Vagina (tissue), 2 donors: ENCODE data around the gene MTHFD1. TPM values are rescaled to one million over a fixed set of nuclear protein-coding genes. Genes with fewer than 3 reads are reported as not detected.

Experiments
- DNase-seq, 2 donors: peaks; one replicate each; pipeline ENCODE4 v3.0.0-alpha.2; 2017; ENCODE audit errors: extremely low spot score in 2 of 2
- H3K27ac ChIP-seq: fragments of 200-600 bp; sonication (generic); one replicate; pipeline ENCODE4 v1.5.1; 2019
- H3K27me3 ChIP-seq: fragments of 200-600 bp; sonication (generic); one replicate; pipeline ENCODE4 v1.5.1; 2019
- H3K36me3 ChIP-seq, 2 donors: fragments of 200-600 bp; sonication (generic); one replicate each; pipeline ENCODE4 v1.5.1; 2017 to 2019
- H3K4me1 ChIP-seq: fragments of 200-600 bp; sonication (generic); one replicate; pipeline ENCODE4 v1.5.1; 2019
- H3K4me3 ChIP-seq, 2 donors: fragments of 200-600 bp; sonication (generic); 1 replicate in 1 of 2; 2 replicates in 1 of 2; pipeline ENCODE4 v1.5.1; 2016 to 2019
- H3K9me3 ChIP-seq: fragments of 200-600 bp; sonication (generic); one replicate; pipeline ENCODE4 v1.5.1; 2019
- POLR2A ChIP-seq, 2 donors: fragments of 450-650 bp; IDR thresholded peaks; one replicate each; pipeline ENCODE4 v1.6.1; 2017; ENCODE audit warnings: antibody characterized with exemption in 2 of 2, mild to moderate bottlenecking in 2 of 2, moderate library complexity in 2 of 2
- POLR2AphosphoS5 ChIP-seq, 2 donors: sonication (generic); formaldehyde crosslinking; IDR thresholded peaks; one replicate each; pipeline ENCODE4 v1.9.0; 2017; ENCODE audit warnings: antibody characterized with exemption in 2 of 2, mild to moderate bottlenecking in 2 of 2, low read depth in 1 of 2; ENCODE audit not compliant: insufficient read depth in 1 of 2
- intact Hi-C: fragments of 100-400 bp; cut with DNase I; formaldehyde crosslinking; loops from one replicate; pipeline ENCODE4 v1.15.1; 2023
- small RNA-seq: library from RNA; depleted of rRNA; stranded (forward); fragments of <200 nt; gene quantifications from one replicate; pipeline ENCODE3, GENCODE V24; 2016
- total RNA-seq: library from RNA; depleted of rRNA; stranded (reverse); fragments of >200 nt; gene quantifications from one replicate; pipeline ENCODE4 v1.2.3, GENCODE V29; 2016
- TF ChIP-seq, protein P1 (sequence below), 3 experiments: fragments of 450-650 bp in 2 of 3; fragments of 200-600 bp in 1 of 3; sonication (generic) in 1 of 3; IDR thresholded peaks; one replicate each; pipeline ENCODE4 v1.5.1; 2017 to 2019; ENCODE audit warnings: antibody characterized with exemption in 3 of 3, mild to moderate bottlenecking in 2 of 3, moderate library complexity in 2 of 3

The MTHFD1 gene
- total RNA-seq, 1 donor from 2014 or later = 40.3 TPM

DNA sequence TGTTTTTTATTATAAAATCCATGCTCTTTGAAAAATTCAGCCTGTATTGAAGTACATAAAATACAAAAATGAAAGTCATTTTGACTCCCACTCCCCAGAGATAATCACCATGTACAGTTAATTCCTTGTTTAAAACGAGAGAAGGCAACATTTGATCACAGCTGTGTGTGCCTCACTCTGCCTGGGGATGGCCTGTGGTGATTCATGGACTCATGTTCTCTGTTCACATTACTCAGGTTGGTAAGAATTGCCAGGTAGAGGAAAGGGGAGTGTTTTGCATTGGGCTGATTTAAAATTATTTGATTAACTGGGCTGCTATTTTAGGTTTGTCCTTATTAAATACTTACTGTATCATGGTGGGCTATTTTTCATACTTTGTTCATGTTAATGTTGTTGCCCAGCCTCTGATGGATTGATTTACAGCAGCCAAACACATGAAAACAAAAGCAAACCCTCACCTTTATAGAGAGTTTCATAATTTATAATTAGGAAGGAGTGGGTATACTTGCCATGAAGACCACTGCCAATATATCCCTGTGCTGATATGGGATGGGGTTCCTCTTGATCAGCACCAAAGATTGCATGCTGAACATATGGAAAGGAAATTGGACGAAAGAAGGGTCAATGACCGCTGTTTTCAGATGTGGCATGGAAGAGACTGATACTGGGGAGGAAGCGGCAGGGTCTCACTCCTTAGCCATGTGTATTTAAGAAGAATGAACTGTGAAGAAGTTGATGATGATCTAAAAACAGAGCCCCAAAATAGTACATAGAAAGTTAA, 119.4 kb downstream of the MTHFD1 start:
- Histone ChIP-seq H3K36me3 (no peaks in the 10 kb centered on the region), H3K9me3 (no peaks in the 10 kb centered on the region), H3K4me3 (no peak overlapping the region), H3K27me3 (no peaks in the 10 kb centered on the region), H3K27ac (peak overlapping the region; percentile 51), H3K4me1 (peaks cover 70% of the 10 kb centered on the region)
- no peak for DNase-seq
- intact Hi-C loops = no loop called here
- peak in 1 of 2 donors; percentile 33 for TF ChIP-seq POLR2AphosphoS5 (IDR thresholded peaks at IDR 0.05; ENCODE audit: insufficient read depth in 1 of 2, low read depth in 1 of 2)
- no peak for TF ChIP-seq POLR2A (IDR thresholded peaks at IDR 0.05)
- TF ChIP-seq, protein P1, sequence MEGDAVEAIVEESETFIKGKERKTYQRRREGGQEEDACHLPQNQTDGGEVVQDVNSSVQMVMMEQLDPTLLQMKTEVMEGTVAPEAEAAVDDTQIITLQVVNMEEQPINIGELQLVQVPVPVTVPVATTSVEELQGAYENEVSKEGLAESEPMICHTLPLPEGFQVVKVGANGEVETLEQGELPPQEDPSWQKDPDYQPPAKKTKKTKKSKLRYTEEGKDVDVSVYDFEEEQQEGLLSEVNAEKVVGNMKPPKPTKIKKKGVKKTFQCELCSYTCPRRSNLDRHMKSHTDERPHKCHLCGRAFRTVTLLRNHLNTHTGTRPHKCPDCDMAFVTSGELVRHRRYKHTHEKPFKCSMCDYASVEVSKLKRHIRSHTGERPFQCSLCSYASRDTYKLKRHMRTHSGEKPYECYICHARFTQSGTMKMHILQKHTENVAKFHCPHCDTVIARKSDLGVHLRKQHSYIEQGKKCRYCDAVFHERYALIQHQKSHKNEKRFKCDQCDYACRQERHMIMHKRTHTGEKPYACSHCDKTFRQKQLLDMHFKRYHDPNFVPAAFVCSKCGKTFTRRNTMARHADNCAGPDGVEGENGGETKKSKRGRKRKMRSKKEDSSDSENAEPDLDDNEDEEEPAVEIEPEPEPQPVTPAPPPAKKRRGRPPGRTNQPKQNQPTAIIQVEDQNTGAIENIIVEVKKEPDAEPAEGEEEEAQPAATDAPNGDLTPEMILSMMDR (IDR thresholded peaks at IDR 0.05) = no peak

DNA sequence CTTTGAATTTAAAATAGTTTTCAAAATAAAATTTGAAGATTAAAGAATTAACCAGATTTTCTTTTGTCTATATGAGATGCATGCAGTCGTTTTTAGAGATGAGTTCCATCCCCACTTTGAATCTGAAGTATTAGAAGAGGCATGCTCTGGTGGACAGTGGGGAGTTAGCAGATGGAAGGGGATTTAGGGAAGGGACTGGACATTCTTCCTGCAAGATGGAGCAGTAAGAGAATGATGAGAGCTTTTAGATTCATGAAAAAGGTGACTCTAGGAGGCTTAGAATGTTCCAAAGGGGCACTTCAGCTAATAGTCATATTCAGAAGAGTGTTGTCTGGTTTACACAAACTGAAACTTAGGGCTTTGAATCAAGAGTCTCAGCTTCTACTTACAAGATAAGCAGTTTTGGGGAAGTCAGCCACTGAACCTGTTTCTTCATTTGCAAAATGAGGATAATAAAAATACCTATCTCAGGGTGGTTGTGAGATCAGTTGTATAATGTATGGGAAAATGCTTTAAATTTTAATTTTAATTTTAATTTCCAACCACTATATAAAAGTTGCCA, 120.1 kb downstream of the MTHFD1 start:
- Histone ChIP-seq H3K27ac (no peak overlapping the region), H3K27me3 (no peaks in the 10 kb centered on the region), H3K36me3 (no peaks in the 10 kb centered on the region), H3K9me3 (no peaks in the 10 kb centered on the region), H3K4me1 (peaks cover 72% of the 10 kb centered on the region), H3K4me3 (no peak overlapping the region)
- intact Hi-C loops = no loop called here
- no peak for TF ChIP-seq POLR2AphosphoS5 (IDR thresholded peaks at IDR 0.05; ENCODE audit: insufficient read depth in 1 of 2, low read depth in 1 of 2)
- TF ChIP-seq POLR2A (IDR thresholded peaks at IDR 0.05) = no peak
- TF ChIP-seq, protein P1 (IDR thresholded peaks at IDR 0.05) = no peak
- DNase-seq = no peak

DNA sequence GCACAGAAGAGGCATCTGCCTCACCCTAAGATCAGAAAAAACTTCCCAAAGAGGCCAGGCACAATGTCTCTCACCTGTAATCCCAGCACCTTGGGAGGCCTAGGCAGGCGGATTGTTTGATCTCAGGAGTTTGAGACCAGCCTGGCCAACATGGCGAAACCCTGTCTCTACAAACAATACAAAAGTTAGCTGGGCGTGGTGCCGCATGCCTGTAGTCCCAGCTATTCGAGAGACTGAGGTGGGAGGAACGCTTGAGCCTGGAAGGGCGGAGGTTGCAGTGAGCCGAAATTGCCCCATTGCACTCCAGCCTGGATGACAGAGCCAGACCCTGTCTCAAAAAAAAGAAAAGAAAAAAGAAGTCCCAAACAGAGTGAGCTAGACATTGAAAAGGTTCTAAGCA, 120.9 kb downstream of the MTHFD1 start:
- TF ChIP-seq, protein P1 (IDR thresholded peaks at IDR 0.05) = no peak
- TF ChIP-seq POLR2AphosphoS5 (IDR thresholded peaks at IDR 0.05; ENCODE audit: insufficient read depth in 1 of 2, low read depth in 1 of 2) = no peak
- no peak for TF ChIP-seq POLR2A (IDR thresholded peaks at IDR 0.05)
- intact Hi-C loops = no loop called here
- Histone ChIP-seq H3K27ac (no peak overlapping the region), H3K4me3 (no peak overlapping the region), H3K27me3 (no peaks in the 10 kb centered on the region), H3K9me3 (no peaks in the 10 kb centered on the region), H3K36me3 (no peaks in the 10 kb centered on the region), H3K4me1 (peaks cover 78% of the 10 kb centered on the region)
- no peak for DNase-seq

Small RNAs within 50 kb of the gene (small RNA-seq; reads per million reads assigned to genes)
- gene AL161756.2 = not detected

Other genes starting within 250 kb of the MTHFD1 start
- gene ESR2, start 94.0 kb upstream of the MTHFD1 start, total RNA-seq = 2.2 TPM
- 0.49 TPM for gene AKAP5, start 77.1 kb downstream of the MTHFD1 start, total RNA-seq
- 11.3 TPM for gene ZBTB25, start 115.5 kb downstream of the MTHFD1 start, total RNA-seq
- gene ZBTB1, start 116.4 kb downstream of the MTHFD1 start, total RNA-seq = 48.9 TPM
- 47.4 TPM for gene HSPA2, start 152.4 kb downstream of the MTHFD1 start, total RNA-seq
- not detected for gene PPP1R36, start 161.6 kb downstream of the MTHFD1 start, total RNA-seq